Epithelial cell of prostate (primary cell): Measurements from ENCODE around the gene DUSP2.
A peak's percentile ranks its signal among the peaks of the same experiment; 100 is the strongest.

Source experiments
- DNase-seq: peaks from one replicate; pipeline ENCODE4 v3.0.0-alpha.2; 2011; ENCODE audit warnings: low read depth, low spot score
- H3K27ac ChIP-seq: fragments of 450-650 bp; 2 replicates; pipeline ENCODE4 v1.5.1; 2017; ENCODE audit warnings: mild to moderate bottlenecking

The DUSP2 gene

DNA sequence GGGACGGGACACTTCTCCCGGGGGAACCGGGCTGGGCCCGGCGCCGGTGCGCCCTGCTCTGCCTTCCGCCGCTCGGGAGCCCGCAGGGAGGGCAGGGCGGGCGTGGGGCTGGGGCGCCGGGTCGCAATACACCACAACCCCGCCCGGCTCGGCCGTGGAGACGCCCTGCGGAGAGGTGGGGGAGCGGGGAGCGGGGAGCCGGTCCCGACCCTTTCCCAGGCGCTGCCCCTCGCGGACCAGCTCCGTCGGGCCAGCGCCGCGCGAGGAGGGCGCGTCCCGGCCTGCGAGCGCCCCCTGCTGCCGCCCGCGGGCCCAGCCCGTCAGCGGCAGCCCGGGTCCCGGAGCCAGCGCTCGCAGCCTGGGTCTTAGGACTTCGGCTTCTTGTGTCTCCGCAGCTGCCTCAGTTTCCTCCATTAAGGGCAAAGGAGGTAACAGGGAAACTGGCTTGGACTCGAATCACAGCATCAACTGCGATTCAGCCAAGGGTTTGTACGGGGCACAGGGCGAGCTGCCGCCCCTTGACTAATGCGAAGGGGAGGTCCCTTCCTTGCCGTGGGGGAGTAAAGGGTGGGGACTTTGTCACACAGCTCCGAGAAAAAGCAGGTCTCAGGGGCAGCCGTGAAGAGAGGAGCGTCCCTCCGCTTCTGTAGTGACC lies 28.2 kb downstream of the DUSP2 start:
- no peak overlapping the region for H3K27ac ChIP-seq
- no peak for DNase-seq

DNA sequence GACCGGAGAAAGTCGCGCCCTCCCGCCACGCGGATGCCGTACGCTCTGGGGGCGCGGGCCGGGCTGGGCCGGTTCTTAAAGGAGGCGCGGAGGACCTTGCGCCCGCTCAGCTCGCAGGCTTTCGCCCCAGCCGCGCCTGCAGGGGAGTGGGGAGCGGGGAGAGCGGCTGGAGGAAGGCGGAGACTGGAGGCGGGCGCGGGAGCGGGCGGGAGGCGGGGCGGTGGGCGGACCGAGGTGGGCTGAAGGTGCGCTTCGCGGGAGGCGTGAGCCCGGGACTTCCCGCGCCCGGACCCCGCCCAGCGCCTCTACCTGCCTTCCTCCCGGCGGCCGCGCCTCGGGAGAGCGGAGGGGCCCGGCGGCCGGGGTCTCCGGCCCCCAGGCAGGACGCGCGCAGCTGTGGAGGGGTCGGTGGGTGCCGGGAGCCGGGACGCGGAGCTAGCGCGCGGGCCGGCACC lies 28.8 kb downstream of the DUSP2 start, which contains the start of gene ADRA2B:
ADRA2B (minus strand) TSS at position 148 of the 455 bp plus-strand sequence. CDS start 422 bp downstream, outside the sequence.
- DNase-seq = peak; percentile 10
- no peak within 1 kb of the TSS for H3K27ac ChIP-seq

DNA sequence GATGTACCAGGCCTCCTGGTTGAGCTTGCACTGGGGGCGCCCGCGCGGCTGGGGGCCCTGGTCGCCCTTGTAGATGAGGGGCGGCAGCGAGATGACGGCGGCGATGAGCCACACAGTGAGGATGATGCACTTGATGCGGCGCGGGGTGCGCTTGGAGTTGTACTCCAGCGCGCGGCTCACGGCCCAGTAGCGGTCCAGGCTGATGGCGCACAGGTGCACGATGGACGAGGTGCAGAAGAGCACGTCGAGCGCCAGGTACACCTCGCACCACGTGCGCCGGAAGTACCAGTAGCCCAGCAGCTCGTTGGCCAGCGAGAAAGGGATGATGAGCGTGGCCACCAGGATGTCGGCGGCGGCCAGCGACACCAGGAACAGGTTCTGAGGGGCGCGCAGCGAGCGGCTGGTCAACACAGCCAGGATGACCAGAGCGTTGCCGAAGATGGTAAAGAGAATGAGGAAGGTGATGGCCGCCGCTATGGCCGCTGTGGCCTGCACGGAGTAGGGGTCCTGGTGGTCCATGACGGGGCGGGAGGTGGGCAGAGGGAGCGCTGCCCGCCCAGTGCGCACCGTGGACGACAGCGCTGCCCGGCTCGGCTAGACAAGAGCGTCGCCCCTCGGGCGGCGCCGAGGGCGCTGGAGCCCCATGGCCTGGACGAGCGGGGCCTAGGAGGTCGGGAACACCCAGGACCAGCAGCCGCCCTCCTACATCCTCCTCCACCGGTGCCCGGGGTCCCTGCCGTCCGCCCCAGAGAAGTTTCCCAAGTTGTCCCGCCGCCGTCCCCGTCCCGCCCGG lies 29.4 kb downstream of the DUSP2 start:
- H3K27ac ChIP-seq = no peak overlapping the region
- no peak for DNase-seq

DNA sequence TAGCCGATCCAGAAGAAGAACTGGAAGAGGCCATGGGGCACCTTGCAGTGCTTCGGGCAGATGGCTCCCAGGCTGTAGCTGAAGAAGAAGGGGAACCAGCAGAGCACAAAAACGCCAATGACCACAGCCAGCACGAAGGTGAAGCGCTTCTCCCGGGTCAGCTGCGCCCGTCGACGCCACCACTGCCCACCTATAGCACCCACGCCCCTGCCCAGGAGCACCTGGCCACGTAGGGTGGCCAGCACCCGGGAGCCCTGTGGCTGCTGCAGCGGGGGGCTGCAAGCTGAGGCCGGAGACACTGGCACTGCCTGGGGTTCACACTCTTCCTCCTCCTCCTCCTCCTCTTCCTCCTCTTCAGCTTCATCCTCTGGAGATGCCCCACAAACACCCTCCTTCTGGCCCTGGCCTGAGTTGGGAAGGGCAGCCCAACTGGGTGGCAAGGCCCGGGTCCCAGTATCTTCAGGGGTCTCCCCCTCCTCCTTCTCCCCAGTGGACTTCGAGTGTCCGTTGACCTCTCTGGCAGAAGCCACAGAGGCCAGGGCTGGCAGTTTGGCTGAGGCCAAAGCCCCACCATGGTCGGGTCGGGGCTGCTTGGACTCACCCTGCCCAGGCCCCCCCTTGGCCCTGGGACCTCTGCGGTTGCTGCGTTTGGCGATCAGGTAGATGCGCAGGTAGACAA lies 30.2 kb downstream of the DUSP2 start:
- DNase-seq = no peak

DNA sequence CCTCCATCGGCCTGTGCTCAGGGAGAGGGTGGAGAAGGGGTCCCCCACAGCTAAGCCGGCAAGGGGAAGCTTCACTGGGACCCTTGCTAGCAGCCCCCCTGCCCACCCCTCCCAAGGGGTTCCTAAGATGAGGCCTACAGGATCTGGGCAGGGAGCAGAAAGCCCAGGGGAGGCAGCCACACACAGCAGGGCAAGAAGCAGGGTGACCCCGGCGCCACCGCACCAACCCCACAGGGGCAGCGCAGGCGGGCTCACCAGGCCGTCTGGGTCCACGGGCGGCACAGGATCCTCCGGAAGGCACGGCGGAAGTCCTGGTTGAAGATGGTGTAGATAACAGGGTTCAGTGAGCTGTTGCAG lies 30.7 kb downstream of the DUSP2 start:
- no peak for DNase-seq
- no peak overlapping the region for H3K27ac ChIP-seq

More for the DNA sequence above, 30.2 kb downstream of the DUSP2 start:
- H3K27ac ChIP-seq = no peak overlapping the region

DNA sequence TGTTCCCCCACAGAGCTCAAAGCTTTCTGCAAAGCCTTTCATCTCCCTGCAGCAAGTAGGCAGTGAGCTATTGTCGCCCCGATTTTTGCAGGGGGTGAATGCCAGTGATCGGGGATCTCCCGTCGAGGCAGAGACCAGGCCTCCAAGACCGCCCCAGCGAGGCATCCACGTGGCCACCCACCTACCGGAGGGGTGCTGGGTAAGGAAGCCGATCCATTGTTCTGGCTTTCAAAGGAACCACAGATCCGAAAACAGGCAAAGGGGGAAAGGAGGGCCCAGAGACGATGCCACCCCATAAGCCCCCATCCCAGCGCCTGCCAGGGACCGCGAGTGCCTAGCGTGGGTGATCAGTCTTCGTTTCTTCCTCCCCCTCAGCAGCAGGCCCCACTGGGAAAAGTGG lies 31.3 kb downstream of the DUSP2 start:
- H3K27ac ChIP-seq = no peak overlapping the region
- DNase-seq = no peak

DNA sequence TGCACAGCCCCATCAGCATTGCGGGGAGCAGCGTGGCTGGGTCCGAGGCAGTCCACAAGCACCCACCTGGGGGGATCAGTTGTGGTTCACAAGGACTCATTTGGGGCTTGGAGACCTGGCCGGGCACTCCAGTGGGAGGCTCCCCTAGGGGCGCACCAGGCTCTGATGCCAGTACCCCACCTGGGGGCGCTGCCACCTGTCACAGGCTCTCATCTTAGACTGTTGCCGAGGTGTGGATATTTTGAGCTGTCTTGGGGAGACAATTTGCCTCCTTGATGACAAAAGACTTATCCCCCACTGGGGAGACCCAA lies 31.9 kb downstream of the DUSP2 start:
- no peak for DNase-seq
- no peak overlapping the region for H3K27ac ChIP-seq

DNA sequence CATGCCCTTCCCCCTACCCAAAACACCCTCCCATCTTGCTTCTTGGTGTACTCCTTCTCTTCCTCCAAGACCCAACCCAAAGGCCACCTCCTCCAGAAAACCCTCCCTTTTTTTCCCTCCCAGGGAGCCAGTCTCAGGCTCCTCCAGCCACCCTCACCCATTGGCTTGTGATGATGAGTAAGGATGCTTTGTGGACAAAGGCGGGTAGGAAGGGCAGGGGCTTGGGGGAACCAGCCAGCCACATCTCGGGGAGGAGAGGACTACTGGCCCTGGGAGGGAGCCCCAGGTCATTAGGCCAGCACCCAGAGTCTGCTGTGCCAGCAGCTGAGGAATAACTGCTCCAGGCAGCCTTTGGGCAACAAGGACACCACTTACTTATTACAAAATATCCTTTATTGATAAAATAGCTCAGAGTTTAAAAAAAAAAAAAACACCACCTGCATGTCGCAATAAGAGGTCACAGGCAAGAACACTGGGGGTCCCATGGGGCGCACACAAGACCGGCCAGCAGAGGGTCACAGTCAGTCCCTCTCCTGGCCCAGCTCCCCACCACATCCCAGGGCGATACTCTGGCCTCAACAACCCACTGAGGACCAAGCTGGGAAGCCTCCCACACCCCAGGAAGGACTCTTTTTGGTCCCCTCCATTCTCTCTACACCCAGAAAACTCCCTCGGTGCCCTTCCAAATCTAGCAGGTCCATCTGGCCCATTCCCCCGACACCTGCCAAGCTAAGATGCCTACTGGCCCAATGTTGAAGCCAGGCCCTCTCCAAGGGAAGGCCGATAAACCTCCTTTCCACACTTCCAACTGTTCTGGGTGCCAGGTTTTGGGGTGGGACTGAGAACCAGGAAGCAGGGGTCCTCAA lies 32.5 kb downstream of the DUSP2 start:
- no peak overlapping the region for H3K27ac ChIP-seq
- DNase-seq = no peak

DNA sequence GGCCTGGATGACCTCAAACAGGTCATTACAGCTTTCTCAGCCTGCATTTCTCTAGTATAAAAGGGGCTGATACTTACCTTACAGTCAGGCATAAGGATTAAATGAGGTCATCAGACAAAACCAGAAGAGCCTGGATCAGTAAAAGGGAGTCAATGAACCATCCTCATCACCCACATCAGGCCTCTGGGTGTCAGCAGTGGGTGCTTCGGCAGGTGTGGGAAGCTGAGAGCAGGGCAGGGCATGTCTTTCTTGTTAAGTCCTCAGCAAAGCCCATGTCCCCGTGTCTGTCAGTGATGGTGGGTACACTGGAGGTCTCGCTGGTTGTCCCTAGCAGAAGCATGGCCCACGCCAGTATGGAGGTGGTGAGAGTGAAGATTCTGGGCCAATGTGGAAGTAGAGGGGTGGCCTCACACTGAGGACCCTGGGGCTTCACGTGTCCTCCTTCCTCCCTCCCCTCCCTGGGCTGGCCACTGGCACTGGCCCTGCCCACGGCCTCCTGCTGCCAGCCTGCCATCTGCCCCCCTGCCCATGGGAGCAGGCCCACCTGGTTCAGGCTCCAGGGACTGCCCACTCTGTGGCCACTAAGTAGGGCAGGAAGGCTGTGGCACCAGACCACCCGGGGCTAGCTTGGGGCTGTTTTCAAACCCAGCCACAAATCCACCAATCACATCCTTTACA lies 33.3 kb downstream of the DUSP2 start:
- no peak for DNase-seq
- H3K27ac ChIP-seq = no peak overlapping the region

DNA sequence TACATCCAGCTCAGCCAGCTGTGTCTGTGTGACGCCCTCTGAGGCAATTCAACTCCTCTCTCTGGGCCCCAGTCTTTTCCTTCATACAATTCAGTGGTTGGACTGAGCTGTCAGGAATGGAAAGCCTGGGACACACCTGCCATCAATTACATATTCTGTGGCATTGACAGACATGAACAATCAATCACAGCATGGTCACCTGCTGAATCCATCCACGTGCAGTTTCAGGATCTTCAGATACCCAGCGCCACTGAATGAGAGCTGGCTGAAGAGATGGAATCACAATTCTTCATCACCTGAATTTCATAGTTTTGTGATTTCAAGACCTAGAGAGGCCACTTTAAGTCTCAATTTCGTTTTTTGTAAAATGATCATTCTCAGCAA lies 34.0 kb downstream of the DUSP2 start:
- no peak for DNase-seq

DNA sequence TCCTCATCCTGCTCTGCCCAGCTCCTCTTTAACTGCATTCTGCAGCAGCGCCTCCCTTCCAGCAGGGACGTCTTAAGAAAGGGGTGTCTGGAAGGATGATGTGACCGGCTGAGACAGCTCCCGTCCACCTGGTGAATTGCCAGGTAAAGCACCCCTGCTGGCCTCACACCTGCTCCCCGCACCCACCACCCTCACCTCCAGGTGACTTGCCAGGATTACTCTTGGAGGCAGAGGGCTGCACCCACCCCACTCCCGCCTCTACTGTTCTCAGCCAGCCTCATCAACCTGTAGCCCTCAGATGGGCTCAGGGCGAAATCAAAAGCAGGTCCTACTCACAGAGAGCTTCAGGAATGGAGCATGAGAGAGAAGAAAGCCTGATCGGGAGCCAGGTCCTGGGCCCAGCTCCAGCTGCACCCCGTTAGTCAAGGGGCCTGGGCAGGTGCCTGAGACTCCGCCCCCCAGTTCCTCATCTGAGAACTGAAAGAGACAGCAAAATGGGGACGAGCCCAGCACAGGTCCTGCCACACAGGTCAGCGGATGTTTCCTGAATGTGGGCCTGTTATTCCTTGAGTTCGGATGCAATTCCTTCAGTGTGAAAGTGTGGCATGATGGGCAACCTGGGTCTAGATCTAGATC lies 34.5 kb downstream of the DUSP2 start:
- H3K27ac ChIP-seq = no peak overlapping the region
- DNase-seq = no peak

More for the DNA sequence above, 34.0 kb downstream of the DUSP2 start:
- no peak overlapping the region for H3K27ac ChIP-seq

DNA sequence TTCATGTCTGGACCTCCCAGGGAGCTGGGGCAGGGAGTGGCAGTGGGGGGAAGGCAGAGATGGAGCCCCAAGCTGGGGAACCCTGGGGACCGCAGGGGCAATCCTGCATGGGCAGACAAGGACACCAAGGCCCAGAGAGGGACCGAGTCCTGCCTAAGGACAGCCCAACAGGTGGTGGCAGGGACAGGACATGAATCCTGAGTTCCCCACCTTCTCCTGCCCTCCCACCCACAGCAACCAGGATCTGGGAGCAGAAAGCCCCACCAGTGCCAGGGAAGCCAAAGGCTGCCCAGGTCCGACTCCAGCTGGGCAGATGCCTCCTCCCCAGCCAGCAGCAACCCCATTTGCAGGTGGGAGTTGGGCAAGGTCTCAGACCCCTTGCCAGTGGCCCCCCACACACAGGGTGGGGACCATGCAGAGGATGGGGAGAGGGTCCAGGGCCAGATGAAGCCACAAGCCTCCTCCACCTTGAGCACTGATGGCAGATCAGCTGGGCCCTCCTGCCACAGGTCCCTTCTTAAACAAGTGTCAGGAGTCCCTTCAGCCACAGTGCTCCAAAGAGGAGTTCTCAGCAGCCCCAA lies 35.2 kb downstream of the DUSP2 start:
- no peak overlapping the region for H3K27ac ChIP-seq
- DNase-seq = no peak

DNA sequence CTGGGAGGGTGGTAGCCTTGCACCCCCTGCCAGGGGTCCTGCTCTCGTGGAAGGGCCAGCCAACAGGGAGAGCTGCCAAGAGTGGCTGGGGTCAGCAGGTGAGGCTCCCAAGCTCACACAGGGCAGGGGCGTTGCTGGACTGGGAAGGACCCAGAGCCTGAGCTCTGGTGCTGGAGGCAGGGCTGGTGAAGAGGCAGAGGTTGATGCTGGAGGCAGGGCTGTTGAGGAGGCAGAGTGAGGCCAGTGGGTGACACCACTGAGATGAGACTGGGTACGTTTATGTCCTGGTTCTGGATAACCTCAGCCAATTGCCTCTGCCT lies 35.9 kb downstream of the DUSP2 start:
- DNase-seq = no peak
- H3K27ac ChIP-seq = no peak overlapping the region

DNA sequence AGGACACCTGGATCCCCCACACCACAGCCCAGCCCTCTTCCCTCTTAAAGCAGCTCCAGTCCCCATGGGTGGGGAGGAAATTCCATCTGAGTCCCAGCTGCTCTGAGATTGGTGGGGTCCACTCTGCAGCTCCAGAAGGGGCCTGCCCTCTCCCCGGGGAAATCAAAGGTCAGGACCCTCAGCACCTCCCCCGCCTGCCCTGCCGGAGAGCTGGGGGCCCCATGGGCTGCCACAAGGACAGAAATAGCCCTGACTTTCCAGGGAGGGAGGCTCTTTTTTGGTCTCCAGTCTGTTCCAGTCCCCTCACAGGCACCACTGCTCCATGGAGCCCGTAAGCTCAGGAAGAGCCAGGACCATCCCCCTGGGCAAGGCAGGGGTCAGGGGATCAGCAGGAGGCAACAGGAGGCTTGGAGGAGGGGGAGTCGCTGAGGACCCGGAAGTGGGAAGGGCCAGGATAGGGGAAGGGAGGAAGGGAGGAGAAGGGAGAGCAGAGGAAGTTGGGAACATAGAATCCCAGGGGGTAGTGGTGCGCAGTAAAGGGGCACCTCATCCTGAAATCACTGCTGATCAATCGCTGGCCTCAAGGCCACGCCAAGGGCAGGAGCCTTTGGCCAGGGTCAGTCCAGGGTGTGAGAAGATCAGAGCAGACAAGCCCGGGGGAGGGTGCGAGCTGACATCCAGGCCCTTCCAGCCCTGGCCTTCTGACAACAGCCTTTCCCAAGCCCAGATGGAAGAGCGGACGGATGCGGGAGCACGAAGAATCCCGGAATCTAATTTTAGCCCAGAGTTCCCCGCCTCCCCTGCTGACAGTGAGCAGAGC lies 36.5 kb downstream of the DUSP2 start:
- no peak for DNase-seq
- H3K27ac ChIP-seq = no peak overlapping the region

DNA sequence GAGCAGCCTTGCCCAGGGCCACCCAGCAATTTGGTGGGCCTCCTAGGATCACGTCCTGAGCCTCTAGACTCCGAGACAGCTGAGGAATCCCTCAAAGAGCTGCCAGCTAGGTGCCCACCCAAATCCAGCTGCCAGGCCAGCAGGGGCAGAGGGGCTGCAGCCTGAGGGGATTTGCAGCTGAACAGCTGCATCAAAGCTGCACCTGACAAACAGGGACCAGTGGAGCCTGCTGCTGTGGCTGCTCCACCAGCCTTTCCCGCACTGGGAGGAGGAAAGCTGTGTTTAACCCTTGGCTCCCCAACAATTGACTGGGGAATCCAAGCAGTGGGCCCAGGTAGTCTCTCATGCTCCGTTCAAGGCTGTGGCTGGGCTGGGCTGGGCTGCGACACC lies 37.1 kb downstream of the DUSP2 start:
- no peak for DNase-seq

DNA sequence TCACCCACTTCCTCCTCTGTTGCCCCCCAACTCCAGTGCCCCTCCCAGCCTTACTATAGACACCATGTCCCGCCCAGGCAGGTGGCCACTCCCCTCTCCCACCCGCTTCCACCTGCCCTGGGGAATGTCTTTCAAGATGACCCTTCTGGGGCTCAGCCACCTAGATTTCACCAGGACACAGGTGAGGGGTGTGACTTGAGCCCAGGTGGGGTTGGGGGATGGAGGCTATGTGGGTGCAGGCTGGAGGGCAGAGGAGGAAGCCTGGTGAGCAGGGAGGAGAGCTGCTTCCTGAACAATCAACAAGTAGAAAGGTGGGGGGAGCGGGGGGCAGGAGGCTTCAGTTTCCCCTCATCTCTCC lies 37.6 kb downstream of the DUSP2 start:
- no peak for DNase-seq
- H3K27ac ChIP-seq = no peak overlapping the region

More for the DNA sequence above, 37.1 kb downstream of the DUSP2 start:
- no peak overlapping the region for H3K27ac ChIP-seq

DNA sequence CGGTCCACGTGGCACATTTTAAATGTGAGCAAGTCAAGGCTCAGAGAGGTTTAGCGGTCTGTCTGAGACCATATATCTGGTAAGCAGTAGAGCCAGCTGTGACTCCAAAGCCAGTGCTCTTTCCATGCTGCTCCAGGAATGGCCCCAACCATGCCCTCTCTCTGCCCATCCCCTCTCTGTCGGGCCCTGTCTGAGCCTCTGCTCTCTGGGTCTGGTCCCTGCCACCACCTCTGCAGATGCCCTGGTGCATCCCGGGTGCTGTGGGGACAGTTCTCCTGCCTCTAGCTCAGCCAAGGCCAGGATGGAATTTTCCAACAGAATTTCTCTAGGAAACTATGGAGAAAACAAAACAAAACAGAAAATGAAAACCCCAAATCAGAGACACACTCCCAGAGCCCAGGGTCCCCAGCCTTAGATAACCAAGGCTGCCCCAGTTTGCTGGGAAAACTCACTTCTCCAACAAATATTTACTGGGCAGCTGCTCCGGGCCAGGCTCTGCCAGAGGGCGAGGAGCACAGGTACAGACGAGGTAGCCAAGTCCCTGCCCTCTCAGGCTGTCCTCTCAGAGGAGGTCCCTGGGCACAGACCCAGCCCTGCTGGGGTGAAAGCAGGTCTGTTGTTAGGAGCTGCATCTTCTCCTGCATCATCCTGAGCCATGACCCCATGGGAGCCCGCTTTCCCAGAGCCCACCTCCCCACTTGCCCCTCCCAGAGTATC lies 38.1 kb downstream of the DUSP2 start:
- no peak for DNase-seq

More for the DNA sequence above, 38.1 kb downstream of the DUSP2 start:
- no peak overlapping the region for H3K27ac ChIP-seq
